ENCODE measurements around the gene U2SURP.

- TF ChIP-seq CTCF (IDR thresholded peaks at IDR 0.05 in 4 of 5, conservative IDR thresholded peaks at IDR 0.05 in 1 of 5) (no peak), POLR2A (IDR thresholded peaks at IDR 0.05) (no peak)
These were observed 42.7 kb upstream of the U2SURP start for GRCh38 chr3:142958707-142959106.
